GM19043 (cell line): Measurements from ENCODE around the gene UBAC1.

Source experiments
- ATAC-seq: cut with Tn5 transposase; IDR thresholded peaks from one replicate; pipeline ENCODE4 v1.9.1; 2021; ENCODE audit warnings: low read depth; ENCODE audit not compliant: unreplicated experiment

Gene UBAC1, protein sequence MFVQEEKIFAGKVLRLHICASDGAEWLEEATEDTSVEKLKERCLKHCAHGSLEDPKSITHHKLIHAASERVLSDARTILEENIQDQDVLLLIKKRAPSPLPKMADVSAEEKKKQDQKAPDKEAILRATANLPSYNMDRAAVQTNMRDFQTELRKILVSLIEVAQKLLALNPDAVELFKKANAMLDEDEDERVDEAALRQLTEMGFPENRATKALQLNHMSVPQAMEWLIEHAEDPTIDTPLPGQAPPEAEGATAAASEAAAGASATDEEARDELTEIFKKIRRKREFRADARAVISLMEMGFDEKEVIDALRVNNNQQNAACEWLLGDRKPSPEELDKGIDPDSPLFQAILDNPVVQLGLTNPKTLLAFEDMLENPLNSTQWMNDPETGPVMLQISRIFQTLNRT

GRCh38 chr9:135961277-135961715 lies at the start of gene UBAC1:
Gene UBAC1, minus strand, starts transcription at chr9:135961373. Its CDS starts 211 bp downstream, at chr9:135961162.
- peak; percentile 92 for ATAC-seq

DNA sequence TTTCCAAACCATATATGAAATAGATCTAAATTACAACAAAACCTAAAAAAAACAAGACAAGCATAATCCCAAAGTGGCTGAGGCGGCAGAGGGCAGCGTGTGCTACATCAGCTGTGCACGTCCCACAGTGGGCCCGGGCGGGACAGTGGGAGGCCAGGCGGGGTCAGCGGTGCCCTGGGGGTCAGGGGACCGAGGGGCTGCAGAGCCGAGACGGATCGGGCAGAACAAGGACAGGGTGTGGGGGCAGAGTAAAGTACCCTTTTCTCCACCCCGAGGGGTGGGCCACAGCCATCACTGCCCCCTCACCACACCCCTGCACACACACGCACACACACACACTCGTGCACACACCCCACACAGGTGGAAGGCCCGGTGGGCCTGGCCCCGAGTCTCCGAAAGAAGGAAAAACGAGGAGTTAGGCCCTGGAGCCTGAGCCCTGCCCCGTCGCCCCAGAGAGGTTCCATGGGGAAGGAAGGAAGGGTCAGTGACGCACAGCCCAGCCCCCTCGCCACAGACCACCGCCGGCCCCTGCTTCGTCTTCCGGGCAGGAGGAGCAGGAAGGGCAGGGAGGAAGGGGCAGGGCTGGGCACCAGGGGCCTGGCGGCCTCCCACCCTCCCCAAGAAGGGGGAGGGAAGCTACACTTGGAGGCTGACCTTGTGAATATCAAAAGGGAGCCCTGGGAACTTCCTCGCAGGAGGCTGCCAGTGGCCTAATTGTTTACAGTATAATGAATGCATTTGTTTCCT lies 49.6 kb upstream of the UBAC1 start:
- ATAC-seq, result no peak

DNA sequence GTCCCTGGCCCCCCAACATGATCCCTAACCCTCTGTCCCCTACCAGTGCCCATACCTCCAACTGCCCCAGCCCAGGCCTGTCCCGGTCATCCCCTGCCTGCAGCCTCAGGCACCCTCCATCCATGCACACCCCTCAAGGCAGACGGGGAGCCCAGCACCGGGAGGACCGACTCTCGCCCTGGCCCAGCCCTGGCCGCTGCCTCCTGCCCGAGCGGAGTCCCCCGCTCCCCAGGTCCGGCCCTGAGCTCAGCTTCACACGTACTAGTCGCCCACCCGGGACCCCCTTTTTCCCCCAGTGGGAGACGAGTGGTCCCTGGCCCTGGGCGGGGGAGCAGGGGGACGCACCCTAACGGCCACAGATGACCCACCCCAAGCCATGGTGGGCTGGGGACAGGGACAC lies 49.0 kb upstream of the UBAC1 start:
- no peak for ATAC-seq

GRCh38 chr9:136009516-136009915 lies 48.3 kb upstream of the UBAC1 start:
- ATAC-seq, result no peak

- no peak for ATAC-seq
Observed at GRCh38 chr9:136008693-136008997, 47.5 kb upstream of the UBAC1 start.

- no peak for ATAC-seq
Observed at GRCh38 chr9:136007934-136008692, 46.9 kb upstream of the UBAC1 start.

GRCh38 chr9:136007276-136007933 lies 46.2 kb upstream of the UBAC1 start:
- ATAC-seq, result no peak

- ATAC-seq, result no peak
Observed at GRCh38 chr9:136006169-136006568, 45.0 kb upstream of the UBAC1 start.

DNA sequence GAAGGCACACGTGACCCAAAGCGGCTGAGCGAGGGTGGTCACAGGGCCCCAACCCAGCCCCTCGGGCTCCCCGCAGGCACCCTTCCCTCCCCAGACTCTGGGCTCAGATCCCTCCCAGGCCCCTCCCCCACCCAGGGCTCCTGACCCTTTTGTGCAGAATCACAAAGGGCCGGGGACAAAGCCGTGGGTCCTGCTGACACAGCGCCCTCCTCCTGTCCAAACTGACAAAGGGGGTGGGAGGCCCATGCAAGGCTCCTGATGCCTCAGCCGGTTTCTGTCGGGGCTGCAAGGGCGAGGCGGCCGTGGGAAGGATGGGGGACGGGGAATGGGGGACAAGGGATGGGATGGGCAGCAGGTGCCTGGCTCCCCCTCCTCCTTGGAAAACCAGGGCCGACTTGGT lies 43.5 kb upstream of the UBAC1 start:
- no peak for ATAC-seq

DNA sequence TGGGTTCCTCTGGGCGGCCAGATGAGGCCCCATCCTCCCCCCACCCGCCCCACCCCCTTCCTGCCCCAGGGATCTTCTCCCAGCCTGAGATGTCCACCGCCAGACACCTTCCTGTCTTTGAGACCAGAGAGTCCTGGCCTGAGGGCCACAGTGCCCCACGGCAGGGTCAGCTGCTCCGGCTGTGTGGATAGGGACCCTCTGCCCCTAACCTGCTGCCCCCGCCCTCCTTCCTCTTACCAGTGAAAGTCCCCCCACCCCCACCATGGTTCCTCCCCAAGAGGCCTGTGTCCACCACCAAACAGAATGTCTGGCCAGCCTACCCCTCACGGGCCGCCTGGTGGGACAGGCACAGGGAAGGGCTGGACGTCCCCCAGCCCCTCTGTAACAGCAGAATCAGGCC lies 43.0 kb upstream of the UBAC1 start:
- ATAC-seq, result no peak

GRCh38 chr9:136003411-136004218 lies 42.4 kb upstream of the UBAC1 start:
- no peak for ATAC-seq

DNA sequence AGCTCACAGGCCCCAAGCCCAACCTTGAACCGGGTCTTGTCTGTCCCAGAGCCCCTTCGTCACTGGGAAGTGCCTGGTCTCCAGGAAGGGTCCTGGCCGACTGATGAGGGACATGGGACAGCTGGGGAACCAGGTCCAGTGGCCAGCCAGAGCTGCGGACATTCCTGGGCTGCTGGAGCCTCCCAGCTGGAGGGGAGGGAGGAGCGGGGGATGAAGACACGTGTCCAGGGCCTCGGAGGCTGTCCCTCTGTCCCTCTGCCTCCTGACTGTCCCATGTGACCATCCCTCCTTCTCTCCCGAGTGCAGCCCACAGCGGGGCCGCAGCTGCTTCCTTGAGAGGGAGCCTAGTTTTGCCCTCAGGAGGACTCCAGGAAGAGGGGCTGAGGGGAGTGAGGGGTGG lies 41.7 kb upstream of the UBAC1 start:
- no peak for ATAC-seq

DNA sequence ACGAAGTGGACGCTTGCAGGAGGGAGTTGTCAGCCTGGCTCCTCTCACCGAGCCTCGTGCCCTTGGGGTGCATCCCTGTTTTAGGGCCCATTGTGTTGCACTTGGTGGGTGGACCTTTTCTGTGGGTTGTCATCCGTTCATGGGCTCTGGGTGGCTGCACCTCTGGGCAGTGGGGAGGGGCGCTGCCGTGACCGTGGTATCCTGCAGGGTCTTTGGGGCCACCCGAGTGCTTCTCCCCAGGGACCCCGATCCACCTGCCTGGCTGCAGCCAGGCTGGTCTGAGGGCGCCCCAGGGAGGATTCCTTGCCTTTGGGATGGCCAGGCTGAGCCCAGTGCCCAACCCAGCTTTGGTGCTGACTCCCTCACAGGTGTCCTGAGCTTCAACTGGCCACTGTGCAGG lies 41.0 kb upstream of the UBAC1 start:
- no peak for ATAC-seq

- no peak for ATAC-seq
Observed at GRCh38 chr9:136001231-136001630, 40.1 kb upstream of the UBAC1 start.

DNA sequence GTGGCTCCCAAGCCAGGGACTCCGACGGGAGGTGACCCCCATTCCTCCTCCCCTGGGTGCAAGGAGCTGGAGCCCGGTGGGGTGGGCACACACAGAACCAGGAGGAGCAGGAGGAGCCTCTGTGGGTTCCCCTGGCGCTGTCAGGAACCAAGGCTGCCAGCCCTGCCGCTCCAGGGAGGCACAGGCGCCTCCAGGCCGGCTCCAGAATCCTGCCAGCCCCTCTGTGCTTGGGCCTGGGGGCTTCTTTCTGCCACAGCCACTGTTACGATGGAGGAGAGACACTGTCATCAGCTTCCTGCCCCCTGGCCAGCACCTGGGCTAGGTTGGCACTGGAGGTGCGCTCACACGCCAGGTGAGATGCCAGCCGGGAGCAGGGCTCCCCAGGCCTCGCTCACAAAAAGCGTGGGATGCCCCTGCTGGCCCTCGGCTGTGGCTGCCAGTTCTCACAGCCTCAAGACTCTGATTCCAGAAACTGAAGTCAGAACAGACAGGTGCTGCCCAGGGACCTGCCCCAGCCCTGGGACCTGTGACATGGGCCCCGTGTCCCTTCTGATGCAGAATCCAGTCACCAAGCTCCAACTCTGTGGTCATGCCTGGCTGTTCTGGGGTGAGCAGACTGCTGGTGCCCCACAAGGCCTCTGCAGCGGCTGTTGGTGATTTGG lies 37.4 kb upstream of the UBAC1 start:
- no peak for ATAC-seq

GRCh38 chr9:135998016-135998380 lies 36.8 kb upstream of the UBAC1 start:
- no peak for ATAC-seq

GRCh38 chr9:135997090-135998015 lies 36.2 kb upstream of the UBAC1 start:
- no peak for ATAC-seq

GRCh38 chr9:135995816-135996215 lies 34.6 kb upstream of the UBAC1 start:
- ATAC-seq, result no peak
